ENCODE data around the gene FBXO33. TPM values are rescaled to one million over a fixed set of nuclear protein-coding genes. Genes with fewer than 3 reads are reported as not detected.

Gene FBXO33
- total and polyA plus RNA-seq, 2 of the 8 experiments (the other 6 are each of a cell fraction or from before 2014, with no cell fraction given), result 4.7 to 11.5 TPM

DNA sequence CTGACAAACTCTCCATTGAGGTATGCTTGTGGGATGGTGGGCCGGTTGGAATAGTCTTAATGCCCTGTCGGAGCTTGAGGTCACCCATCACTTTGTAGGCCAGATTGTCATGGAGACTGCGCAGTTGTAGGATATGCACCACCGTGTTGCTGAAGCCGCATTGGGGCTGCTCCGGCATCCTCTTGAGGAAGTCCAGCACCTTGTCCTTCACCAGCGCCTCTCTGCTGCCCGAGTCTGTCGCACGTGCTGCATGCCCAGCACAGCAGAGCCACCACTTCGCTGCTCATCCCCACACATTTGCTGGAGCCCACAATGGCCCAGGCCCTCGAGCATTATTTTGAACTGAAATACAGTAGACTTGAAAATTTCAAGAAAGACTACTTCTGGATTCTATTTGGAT lies 61.8 kb downstream of the FBXO33 start:
- Histone ChIP-seq H2BK5ac (ENCODE audit: low read depth, low read length) (no peak overlapping the region), H3K18ac (ENCODE audit: extremely low read depth, low read length) (no peak overlapping the region), H3K79me1 (ENCODE audit: low read depth, low read length) (no peaks in the 10 kb centered on the region), H3K4me1 (replicated peaks in 1 of 4; ENCODE audit: control insufficient read depth in 3 of 4, insufficient read depth in 4 of 4, low read length in 3 of 4) (peaks cover 8 to 10% (median 9%) of the 10 kb centered on the region in 4 experiments), H2AK5ac (ENCODE audit: low read depth, low read length) (no peak overlapping the region), H3K79me2 (ENCODE audit: control insufficient read depth in 1 of 2, insufficient read depth in 2 of 2, low read length in 2 of 2) (no peaks in the 10 kb centered on the region), H3K4ac (replicated peaks; ENCODE audit: insufficient read length, low read depth, low read length) (no peak overlapping the region), H2BK12ac (ENCODE audit: low read depth, low read length) (no peak overlapping the region), H3K9me3 (ENCODE audit: insufficient read depth in 2 of 2, low read depth in 1 of 2, low read length in 1 of 2) (no peaks in the 10 kb centered on the region), H3K23me2 (ENCODE audit: low read depth, low read length) (no peaks in the 10 kb centered on the region), H3K4me3 (ENCODE audit: extremely low read depth in 1 of 4, insufficient read depth in 2 of 4, low read depth in 3 of 4, low read length in 4 of 4) (no peak overlapping the region), H3K27me3 (replicated peaks in 1 of 4; ENCODE audit: control insufficient read depth in 3 of 4, extremely low read depth in 1 of 4, insufficient read depth in 3 of 4, low read length in 3 of 4) (no peaks in the 10 kb centered on the region), H3K56ac (replicated peaks; ENCODE audit: insufficient read length, low read depth, low read length) (no peak overlapping the region), H2BK20ac (ENCODE audit: low read length) (no peak overlapping the region), H2BK15ac (ENCODE audit: low read length) (no peak overlapping the region), H3K9ac (replicated peaks in 1 of 4; ENCODE audit: extremely low read depth in 1 of 4, low read depth in 3 of 4, low read length in 3 of 4) (no peak overlapping the region), H3K4me2 (ENCODE audit: insufficient read depth in 1 of 2, low read depth in 2 of 2, low read length in 2 of 2) (no peak overlapping the region), H2AFZ (ENCODE audit: low read length) (no peak overlapping the region), H4K91ac (replicated peaks; ENCODE audit: insufficient read length, low read length) (peak overlapping the region; percentile 0), H4K5ac (ENCODE audit: insufficient read length, low read depth, low read length) (no peak overlapping the region), H4K20me1 (replicated peaks in 1 of 2; ENCODE audit: control insufficient read depth in 1 of 2, insufficient read depth in 2 of 2, low read length in 2 of 2) (no peaks in the 10 kb centered on the region), H3K27ac (ENCODE audit: low read depth, low read length) (no peak overlapping the region), H3K36me3 (ENCODE audit: control insufficient read depth in 2 of 4, insufficient read depth in 4 of 4, low read length in 3 of 4) (no peaks in the 10 kb centered on the region), H4K8ac (ENCODE audit: extremely low read depth, insufficient read depth, low read length) (no peak overlapping the region), H3K23ac (ENCODE audit: insufficient read length) (no peak overlapping the region), H2BK120ac (replicated peaks; ENCODE audit: low read depth, low read length) (no peak overlapping the region), H3K14ac (ENCODE audit: insufficient read length) (no peak overlapping the region)
- FAIRE-seq (no peak), DNase-seq (ENCODE audit: low read depth in 1 of 2, low spot score in 2 of 2) (no peak)
- WGBS, 2 experiments (ENCODE audit: extremely low coverage in 1 of 2, insufficient coverage in 1 of 2, insufficient read length in 1 of 2, insufficient replicate concordance in 2 of 2, low coverage in 1 of 2, low lambda C conversion rate in 2 of 2, missing lambda C conversion rate in 1 of 2), result 91% methylated on average over 12 of the region's 12 CpGs; no CpG with 5 or more reads in 1 of the 2 experiments
- ChIA-PET POLR2A (ENCODE audit: partially characterized antibody) (no interaction called here), CTCF (ENCODE audit: partially characterized antibody) (interaction anchor here (1.0 to 2.5 kb wide), 3 partner anchors 139 to 186 kb away, joined by 3 to 12 read pairs (median 8); no protein-coding TSS in a partner anchor)
- no peak for TF ChIP-seq EGR1 (IDR thresholded peaks at IDR 0.05; ENCODE audit: borderline replicate concordance, low read depth, low read length)
- TF ChIP-seq NANOG (IDR thresholded peaks at IDR 0.05; ENCODE audit: insufficient read depth, low read depth, low read length, poor library complexity, severe bottlenecking), result no peak
- no peak for TF ChIP-seq SP4 (IDR thresholded peaks at IDR 0.05; ENCODE audit: low read length)
- TF ChIP-seq ZNF274 (IDR thresholded peaks at IDR 0.05; ENCODE audit: borderline replicate concordance, extremely low read depth, low read length), result no peak
- TF ChIP-seq ATF2 (IDR thresholded peaks at IDR 0.05; ENCODE audit: low read length), result no peak
- TF ChIP-seq CTCF (IDR thresholded peaks at IDR 0.05; ENCODE audit: control extremely low read depth in 1 of 3, insufficient read depth in 1 of 3, low read depth in 1 of 3, low read length in 3 of 3), result no peak
- no peak for TF ChIP-seq CEBPB (IDR thresholded peaks at IDR 0.05; ENCODE audit: low read depth, low read length)
- TF ChIP-seq RFX5 (IDR thresholded peaks at IDR 0.05; ENCODE audit: borderline replicate concordance, low read depth, low read length), result no peak

All from H1 (cell line).